HG03520 (cell line): Measurements from ENCODE around the gene CASTOR1.
"Not testable (repeated sequence)": the region's sequence is repeated elsewhere in the genome, so short reads cannot be mapped to it uniquely, and the experiment has no call there.

Experiments
- ATAC-seq: cut with Tn5 transposase; IDR thresholded peaks from one replicate; pipeline ENCODE4 v1.9.1; 2021; ENCODE audit warnings: mild to moderate bottlenecking, moderate library complexity; ENCODE audit not compliant: unreplicated experiment

Gene CASTOR1

GRCh38 chr22:30289141-30289979, at the start of gene CASTOR1:
TSS of gene CASTOR1 (minus strand) at chr22:30289505. CDS start at chr22:30289497, 8 bp downstream.
- ATAC-seq: peak; percentile 48

GRCh38 chr22:30338802-30339201, 49.5 kb upstream of the CASTOR1 start:
- no peak for ATAC-seq

- ATAC-seq: not testable (repeated sequence)
These were observed 49.0 kb upstream of the CASTOR1 start for GRCh38 chr22:30338341-30338740.

- ATAC-seq: no peak
These were observed 48.1 kb upstream of the CASTOR1 start for GRCh38 chr22:30337461-30337778.

- no peak for ATAC-seq
These were observed 47.6 kb upstream of the CASTOR1 start for GRCh38 chr22:30336752-30337460.

- ATAC-seq: no peak
These were observed 45.9 kb upstream of the CASTOR1 start for GRCh38 chr22:30335236-30335635.

GRCh38 chr22:30334646-30335045, 45.3 kb upstream of the CASTOR1 start:
- no peak for ATAC-seq

GRCh38 chr22:30333707-30334087, 44.4 kb upstream of the CASTOR1 start:
- no peak for ATAC-seq

- no peak for ATAC-seq
These were observed 43.8 kb upstream of the CASTOR1 start for GRCh38 chr22:30332994-30333706.

- ATAC-seq: no peak
These were observed 43.2 kb upstream of the CASTOR1 start for GRCh38 chr22:30332551-30332950.

- ATAC-seq: no peak
These were observed 39.3 kb upstream of the CASTOR1 start for GRCh38 chr22:30328466-30329049.

- ATAC-seq: no peak
These were observed 38.6 kb upstream of the CASTOR1 start for GRCh38 chr22:30327864-30328345.

- ATAC-seq: peak; percentile 81
These were observed 37.5 kb upstream of the CASTOR1 start, which contains the start of gene TBC1D10A for GRCh38 chr22:30326706-30327362. TSS of gene TBC1D10A (minus strand) at chr22:30326941. CDS start at chr22:30326881, 60 bp downstream.

- ATAC-seq: no peak
These were observed 37.0 kb upstream of the CASTOR1 start for GRCh38 chr22:30326255-30326705.

GRCh38 chr22:30325724-30326254, 36.5 kb upstream of the CASTOR1 start:
- ATAC-seq: no peak

GRCh38 chr22:30325065-30325720, 35.9 kb upstream of the CASTOR1 start:
- no peak for ATAC-seq

- no peak for ATAC-seq
These were observed 34.9 kb upstream of the CASTOR1 start for GRCh38 chr22:30324014-30324730.

GRCh38 chr22:30323246-30323645, 33.9 kb upstream of the CASTOR1 start:
- no peak for ATAC-seq

- ATAC-seq: no peak
These were observed 32.2 kb upstream of the CASTOR1 start for GRCh38 chr22:30321461-30321860.
